ENCODE data around the gene OR51L1. TPM values are rescaled to one million over a fixed set of nuclear protein-coding genes. Genes with fewer than 3 reads are reported as not detected.

OR51L1 gene
- total RNA-seq, 1 donor: not detected

- H3K9me3 ChIP-seq (ENCODE audit: low read depth, low read length): no peaks in the 10 kb centered on the region
- H3K36me3 ChIP-seq (ENCODE audit: insufficient read depth, low read length): no peaks in the 10 kb centered on the region
- no peak for DNase-seq (ENCODE audit: insufficient read length, low spot score, missing footprints)
- TF ChIP-seq CTCF (IDR thresholded peaks at IDR 0.05; ENCODE audit: extremely low read depth, low read depth, low read length): no peak
- H3K79me2 ChIP-seq (ENCODE audit: insufficient read depth, low read length): no peaks in the 10 kb centered on the region
- H3K4me1 ChIP-seq (ENCODE audit: insufficient read depth, low read length): no peaks in the 10 kb centered on the region
- H2AFZ ChIP-seq (ENCODE audit: low read length): no peak overlapping the region
- no peak overlapping the region for H3K27ac ChIP-seq (ENCODE audit: low read depth, low read length)
- H4K20me1 ChIP-seq (ENCODE audit: insufficient read depth, low read length): no peaks in the 10 kb centered on the region
- no peak overlapping the region for H3K4me3 ChIP-seq (ENCODE audit: insufficient read depth, low read length)
- H3K4me2 ChIP-seq (ENCODE audit: insufficient read depth, low read length): no peak overlapping the region
- H3K27me3 ChIP-seq (ENCODE audit: insufficient read depth, low read length): no peaks in the 10 kb centered on the region
Observed at GRCh38 chr11:5042091-5042490, 47.4 kb downstream of the OR51L1 start.

GRCh38 chr11:5043380-5043779 is 48.7 kb downstream of the OR51L1 start:
- Histone ChIP-seq H3K4me3 (ENCODE audit: insufficient read depth, low read length) (no peak overlapping the region), H3K4me2 (ENCODE audit: insufficient read depth, low read length) (no peak overlapping the region), H2AFZ (ENCODE audit: low read length) (no peak overlapping the region), H3K79me2 (ENCODE audit: insufficient read depth, low read length) (no peaks in the 10 kb centered on the region), H3K9me3 (ENCODE audit: low read depth, low read length) (no peaks in the 10 kb centered on the region), H3K27ac (ENCODE audit: low read depth, low read length) (no peak overlapping the region), H3K4me1 (ENCODE audit: insufficient read depth, low read length) (no peaks in the 10 kb centered on the region), H3K27me3 (ENCODE audit: insufficient read depth, low read length) (no peaks in the 10 kb centered on the region), H4K20me1 (ENCODE audit: insufficient read depth, low read length) (no peaks in the 10 kb centered on the region), H3K36me3 (ENCODE audit: insufficient read depth, low read length) (no peaks in the 10 kb centered on the region)
- TF ChIP-seq CTCF (IDR thresholded peaks at IDR 0.05; ENCODE audit: extremely low read depth, low read depth, low read length): no peak
- no peak for DNase-seq (ENCODE audit: insufficient read length, low spot score, missing footprints)

GRCh38 chr11:5046226-5046625 is 51.6 kb downstream of the OR51L1 start, which contains the start of gene OR52J3:
Gene OR52J3, plus strand, starts transcription at chr11:5046526. Its CDS starts 0 bp downstream, at chr11:5046526.
- no peak for TF ChIP-seq CTCF (IDR thresholded peaks at IDR 0.05; ENCODE audit: extremely low read depth, low read depth, low read length)
- Histone ChIP-seq H3K4me2 (ENCODE audit: insufficient read depth, low read length) (no peak within 1 kb of the TSS), H2AFZ (ENCODE audit: low read length) (no peak within 1 kb of the TSS), H3K9me3 (ENCODE audit: low read depth, low read length) (no peaks in the 10 kb centered on the region), H3K27ac (ENCODE audit: low read depth, low read length) (no peak within 1 kb of the TSS), H3K4me3 (ENCODE audit: insufficient read depth, low read length) (no peak within 1 kb of the TSS), H3K36me3 (ENCODE audit: insufficient read depth, low read length) (no peaks in the 10 kb centered on the region), H3K27me3 (ENCODE audit: insufficient read depth, low read length) (no peaks in the 10 kb centered on the region), H4K20me1 (ENCODE audit: insufficient read depth, low read length) (no peaks in the 10 kb centered on the region), H3K79me2 (ENCODE audit: insufficient read depth, low read length) (no peaks in the 10 kb centered on the region), H3K4me1 (ENCODE audit: insufficient read depth, low read length) (no peaks in the 10 kb centered on the region)
- DNase-seq (ENCODE audit: insufficient read length, low spot score, missing footprints): no peak

- Histone ChIP-seq H2AFZ (ENCODE audit: low read length) (no peak overlapping the region), H3K27ac (ENCODE audit: low read depth, low read length) (no peak overlapping the region), H3K4me3 (ENCODE audit: insufficient read depth, low read length) (no peak overlapping the region), H3K4me2 (ENCODE audit: insufficient read depth, low read length) (no peak overlapping the region), H4K20me1 (ENCODE audit: insufficient read depth, low read length) (no peaks in the 10 kb centered on the region), H3K27me3 (ENCODE audit: insufficient read depth, low read length) (no peaks in the 10 kb centered on the region), H3K9me3 (ENCODE audit: low read depth, low read length) (no peaks in the 10 kb centered on the region), H3K36me3 (ENCODE audit: insufficient read depth, low read length) (no peaks in the 10 kb centered on the region), H3K4me1 (ENCODE audit: insufficient read depth, low read length) (no peaks in the 10 kb centered on the region), H3K79me2 (ENCODE audit: insufficient read depth, low read length) (no peaks in the 10 kb centered on the region)
- DNase-seq (ENCODE audit: insufficient read length, low spot score, missing footprints): no peak
- TF ChIP-seq CTCF (IDR thresholded peaks at IDR 0.05; ENCODE audit: extremely low read depth, low read depth, low read length): no peak
Observed at GRCh38 chr11:5046754-5047330, 52.2 kb downstream of the OR51L1 start.

Other genes with a start within 250 kb of the OR51L1 start
- not detected in 2 replicates for gene OR51F1, start 224.9 kb upstream of the OR51L1 start, total RNA-seq
- not detected in 2 replicates for gene OR52R1, start 190.5 kb upstream of the OR51L1 start, total RNA-seq
- not detected in 2 replicates for gene OR51F2, start 173.5 kb upstream of the OR51L1 start, total RNA-seq
- gene OR51S1, start 145.6 kb upstream of the OR51L1 start, total RNA-seq: not detected in 2 replicates
- not detected in 2 replicates for gene OR51T1, start 113.0 kb upstream of the OR51L1 start, total RNA-seq
- gene OR51A7, start 91.1 kb upstream of the OR51L1 start, total RNA-seq: not detected in 2 replicates
- gene OR51G2, start 75.5 kb upstream of the OR51L1 start, total RNA-seq: not detected in 2 replicates
- gene OR51G1, start 70.5 kb upstream of the OR51L1 start, total RNA-seq: not detected in 2 replicates
- not detected in 2 replicates for gene OR51A4, start 47.2 kb upstream of the OR51L1 start, total RNA-seq
- not detected in 2 replicates for gene OR51A2, start 39.1 kb upstream of the OR51L1 start, total RNA-seq
- gene OR52J3, start 51.7 kb downstream of the OR51L1 start, total RNA-seq: not detected in 2 replicates
- gene OR52E2, start 64.8 kb downstream of the OR51L1 start, total RNA-seq: not detected in 2 replicates
- not detected in 2 replicates for gene OR52E1, start 74.7 kb downstream of the OR51L1 start, total RNA-seq
- gene OR52A5, start 143.5 kb downstream of the OR51L1 start, total RNA-seq: not detected in 2 replicates
- not detected in 2 replicates for gene OR52A1, start 159.9 kb downstream of the OR51L1 start, total RNA-seq
- gene OR51V1, start 205.8 kb downstream of the OR51L1 start, total RNA-seq: not detected in 2 replicates
- gene HBB, start 232.2 kb downstream of the OR51L1 start, total RNA-seq: not detected in 2 replicates
- gene HBD, start 239.6 kb downstream of the OR51L1 start, total RNA-seq: not detected in 2 replicates

All from osteoblast (primary cell).